Mesodermal cell (in vitro differentiated cells): ENCODE results near the gene CTR9.

Experiments
- H3K27ac ChIP-seq: 2 replicates; pipeline ENCODE4 v1.7.0; 2013; ENCODE audit warnings: mild to moderate bottlenecking, low read depth, low read length, moderate library complexity; ENCODE audit not compliant: severe bottlenecking
- H3K36me3 ChIP-seq: 2 replicates; pipeline ENCODE4 v1.7.1; 2013; ENCODE audit warnings: mild to moderate bottlenecking, low read length, moderate library complexity; ENCODE audit not compliant: control insufficient read depth, insufficient read depth
- H3K4me1 ChIP-seq: one replicate; pipeline ENCODE4 v1.7.1; 2013; ENCODE audit warnings: mild to moderate bottlenecking, low read length; ENCODE audit not compliant: insufficient read depth, control insufficient read depth, poor library complexity, severe bottlenecking
- H3K4me3 ChIP-seq: 2 replicates; pipeline ENCODE4 v1.7.0; 2013; ENCODE audit warnings: low read length, control low read depth, mild to moderate bottlenecking; ENCODE audit not compliant: insufficient read depth, poor library complexity, severe bottlenecking; ENCODE audit errors: extremely low read depth
- H3K9me3 ChIP-seq: 2 replicates; pipeline ENCODE4 v1.7.1; 2013; ENCODE audit warnings: mild to moderate bottlenecking, low read length, moderate library complexity; ENCODE audit not compliant: control insufficient read depth
- WGBS, 2 experiments: methylation state at CpG; one replicate each; pipeline ENCODE4 v1.1.5; 2013; ENCODE audit warnings: missing lambda C conversion rate in 2 of 2; ENCODE audit not compliant: insufficient coverage in 2 of 2; 5-methylcytosine and 5-hydroxymethylcytosine counted together

Gene CTR9

DNA sequence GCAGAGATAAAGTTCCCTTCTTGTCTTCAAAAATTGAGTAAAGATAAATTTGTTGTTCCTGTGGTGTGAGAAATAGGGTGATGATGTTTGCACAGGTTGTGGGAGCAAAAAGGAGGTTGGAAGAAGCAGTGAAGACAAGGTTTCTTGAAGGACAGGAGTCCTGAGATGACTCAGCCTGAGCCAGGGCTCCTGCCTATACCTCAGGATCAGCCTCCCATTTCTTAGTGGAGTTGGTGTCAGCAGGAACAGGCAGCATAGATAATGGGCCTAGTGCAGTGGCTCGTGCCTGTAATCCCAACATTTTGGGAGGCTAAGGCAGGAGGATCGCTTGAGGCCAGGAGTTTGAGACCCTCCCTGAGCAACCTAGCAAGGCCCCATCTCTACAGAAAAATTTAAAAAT is 29.0 kb downstream of the CTR9 start:
- peaks cover 23% of the 10 kb centered on the region for H3K4me1 ChIP-seq
- no peak overlapping the region for H3K4me3 ChIP-seq
- WGBS, 2 experiments, result 83 to 86% methylated on average over 2 of the region's 2 CpGs
- no peaks in the 10 kb centered on the region for H3K9me3 ChIP-seq
- H3K36me3 ChIP-seq, result peaks cover 45% of the 10 kb centered on the region
- no peak overlapping the region for H3K27ac ChIP-seq

DNA sequence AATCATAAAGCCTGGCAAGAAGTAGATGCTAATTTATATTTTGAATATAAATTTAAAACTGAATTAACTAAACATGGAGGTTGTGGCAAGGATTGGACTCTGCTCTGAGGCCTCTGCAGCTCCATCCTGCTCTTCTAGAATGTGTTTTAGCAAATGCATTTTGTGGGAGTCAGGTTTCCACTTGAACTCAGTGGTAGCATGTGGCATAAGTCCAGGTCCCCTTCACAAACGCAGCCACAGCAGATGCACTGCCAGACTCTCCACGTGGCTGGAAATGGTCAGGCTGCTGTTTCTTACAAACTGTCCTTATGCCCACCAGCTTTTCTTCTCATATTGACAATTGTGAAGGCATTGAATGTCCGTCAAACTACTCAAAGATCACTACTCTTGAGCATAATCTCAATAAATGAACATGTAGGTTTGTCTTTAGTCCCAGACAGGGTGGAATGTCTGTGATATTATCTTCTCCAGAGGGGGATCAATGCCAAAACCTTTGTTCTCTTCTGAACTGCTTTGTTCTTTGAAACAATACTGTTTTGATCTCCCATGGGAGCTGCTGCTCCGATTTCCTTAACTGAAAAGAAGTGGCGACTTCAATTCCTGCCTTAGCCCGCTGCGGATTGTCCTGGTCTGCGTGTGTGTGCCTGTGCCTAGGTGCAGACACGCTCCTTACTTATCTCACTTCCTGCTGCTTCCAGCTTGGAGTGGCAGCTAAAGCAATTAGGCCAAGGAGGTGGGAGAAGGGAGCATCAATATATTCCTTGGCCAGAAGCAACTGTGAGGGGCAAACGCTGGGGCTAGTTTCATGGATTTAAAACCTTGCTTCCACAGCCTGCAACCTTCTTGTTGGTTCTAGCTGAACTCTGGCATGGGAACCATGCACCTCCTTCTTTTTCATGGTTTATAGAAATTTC is 33.4 kb downstream of the CTR9 start:
- Histone ChIP-seq H3K27ac (peak overlapping the region; percentile 64), H3K4me3 (no peak overlapping the region), H3K4me1 (peaks cover 11% of the 10 kb centered on the region), H3K36me3 (peaks cover 3% of the 10 kb centered on the region), H3K9me3 (no peaks in the 10 kb centered on the region)
- WGBS, 2 experiments, result 70 to 74% methylated on average over 5 to 8 of the region's 10 CpGs

DNA sequence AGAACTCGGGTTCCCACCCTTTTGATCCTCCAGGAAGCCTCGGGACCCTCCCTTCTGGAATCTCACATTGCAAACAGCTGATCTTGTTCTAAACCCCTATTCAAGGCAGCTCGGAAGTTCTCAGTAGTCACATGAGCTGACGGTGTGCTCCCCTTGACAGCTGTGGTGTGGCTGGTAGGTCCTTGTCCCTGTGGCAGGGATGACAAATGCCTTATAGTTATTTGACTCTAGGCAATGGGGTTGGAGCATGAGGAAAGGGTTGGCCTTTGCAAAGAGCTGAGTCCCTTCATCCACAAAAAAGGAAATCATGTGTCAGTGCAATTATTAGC is 34.1 kb downstream of the CTR9 start:
- Histone ChIP-seq H3K27ac (no peak overlapping the region), H3K9me3 (no peaks in the 10 kb centered on the region), H3K4me3 (no peak overlapping the region), H3K4me1 (peaks cover 8% of the 10 kb centered on the region), H3K36me3 (peaks cover 3% of the 10 kb centered on the region)
- 76 to 87% methylated on average over 3 to 4 of the region's 4 CpGs for WGBS, 2 experiments

DNA sequence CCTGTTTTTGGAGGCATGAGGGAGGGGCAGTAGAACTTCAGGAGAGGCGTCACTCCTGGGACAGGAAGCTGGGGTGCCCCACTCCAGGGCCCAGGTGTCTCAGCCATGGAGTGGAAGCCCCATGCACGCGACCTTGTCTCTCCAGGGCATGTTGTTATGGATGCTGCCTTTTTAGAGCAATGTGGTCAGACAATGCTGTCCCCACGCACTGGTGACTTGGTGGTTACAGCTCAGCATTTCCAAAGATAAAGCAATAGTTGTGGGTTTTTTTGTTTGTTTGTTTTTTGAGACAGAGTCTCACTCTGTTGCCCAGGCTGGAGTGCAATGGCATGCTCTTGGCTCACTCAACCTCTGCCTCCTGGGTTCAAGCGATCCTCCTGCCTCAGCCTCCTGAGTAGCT is 35.4 kb downstream of the CTR9 start:
- Histone ChIP-seq H3K36me3 (no peaks in the 10 kb centered on the region), H3K27ac (no peak overlapping the region), H3K4me1 (peaks cover 7% of the 10 kb centered on the region), H3K4me3 (no peak overlapping the region), H3K9me3 (no peaks in the 10 kb centered on the region)
- WGBS, 2 experiments, result 95% methylated on average over 5 of the region's 5 CpGs

DNA sequence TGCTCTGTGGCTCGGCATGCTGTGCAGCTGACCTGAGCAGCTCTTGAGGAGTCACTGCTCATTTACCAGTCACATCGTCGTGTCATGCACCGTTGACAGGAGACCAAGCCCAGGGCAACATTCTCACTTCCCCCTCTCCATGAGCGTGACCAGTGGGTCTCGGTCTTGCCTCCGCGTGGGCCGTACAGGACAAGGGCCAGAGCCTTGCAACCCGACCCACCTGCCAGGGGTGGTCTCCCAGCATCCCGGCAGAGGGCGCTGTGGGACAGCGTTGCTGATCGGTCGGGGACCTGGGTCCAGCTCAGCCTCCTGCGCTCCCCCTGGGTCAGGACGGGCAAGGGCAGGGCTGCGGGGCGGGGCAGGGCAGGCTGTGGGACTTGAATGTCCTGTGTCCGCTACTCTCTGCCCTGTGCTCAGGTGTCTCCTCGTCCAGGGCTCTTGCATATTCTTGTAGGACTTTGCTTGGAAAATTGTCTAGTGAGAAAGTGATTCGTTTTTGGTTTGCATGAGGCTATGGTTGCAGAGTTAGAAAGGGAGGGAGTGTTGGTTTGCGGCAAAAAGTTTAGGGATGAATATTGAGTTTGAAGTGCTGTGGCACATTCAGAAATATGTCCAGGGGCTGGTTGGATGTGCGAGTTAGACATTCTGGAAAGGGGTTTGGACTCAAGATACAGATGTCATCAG is 41.5 kb downstream of the CTR9 start:
- Histone ChIP-seq H3K36me3 (peaks cover 16% of the 10 kb centered on the region), H3K27ac (no peak overlapping the region), H3K9me3 (no peaks in the 10 kb centered on the region), H3K4me3 (no peak overlapping the region), H3K4me1 (no peaks in the 10 kb centered on the region)
- 16 to 18% methylated on average over 18 to 24 of the region's 24 CpGs for WGBS, 2 experiments

DNA sequence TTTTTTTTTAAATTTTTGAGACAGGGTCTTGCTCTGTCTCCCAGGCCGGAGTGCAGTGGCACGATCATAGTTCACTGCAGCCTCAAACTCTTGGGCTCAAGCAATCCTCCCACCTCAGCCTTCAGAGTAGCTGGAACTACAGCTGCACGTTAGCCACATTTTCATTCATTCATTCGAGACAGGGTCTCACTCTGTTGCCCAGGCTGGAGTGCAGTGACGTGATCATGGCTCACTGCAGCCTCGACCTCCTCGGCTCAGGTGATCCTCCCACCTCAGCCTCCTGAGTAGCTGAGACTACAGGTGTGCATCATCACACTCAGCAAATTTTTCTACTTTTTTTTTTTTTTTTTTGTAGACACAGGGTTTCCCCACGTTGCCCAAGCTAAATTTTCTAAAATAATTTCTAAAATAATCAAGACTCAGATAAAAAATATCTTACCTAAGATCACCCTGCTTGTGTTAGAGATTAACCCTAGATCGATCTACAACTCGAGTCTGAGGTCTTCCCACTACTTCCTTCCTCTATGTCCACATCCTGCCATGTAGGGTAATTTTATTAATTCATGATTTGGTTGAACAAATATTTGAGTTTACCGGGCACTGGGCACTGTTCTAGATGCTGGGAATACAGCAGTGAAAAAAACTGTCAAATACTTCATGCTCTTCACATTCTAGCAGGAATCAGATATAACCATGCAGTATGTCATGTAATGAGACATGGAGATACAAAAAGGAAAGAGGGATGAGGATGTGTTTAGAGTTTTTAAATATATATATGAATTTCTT is 42.6 kb downstream of the CTR9 start:
- Histone ChIP-seq H3K4me1 (no peaks in the 10 kb centered on the region), H3K4me3 (no peak overlapping the region), H3K9me3 (no peaks in the 10 kb centered on the region), H3K27ac (no peak overlapping the region), H3K36me3 (peaks cover 27% of the 10 kb centered on the region)
- WGBS, 2 experiments, result 80 to 90% methylated on average over 7 of the region's 11 CpGs

DNA sequence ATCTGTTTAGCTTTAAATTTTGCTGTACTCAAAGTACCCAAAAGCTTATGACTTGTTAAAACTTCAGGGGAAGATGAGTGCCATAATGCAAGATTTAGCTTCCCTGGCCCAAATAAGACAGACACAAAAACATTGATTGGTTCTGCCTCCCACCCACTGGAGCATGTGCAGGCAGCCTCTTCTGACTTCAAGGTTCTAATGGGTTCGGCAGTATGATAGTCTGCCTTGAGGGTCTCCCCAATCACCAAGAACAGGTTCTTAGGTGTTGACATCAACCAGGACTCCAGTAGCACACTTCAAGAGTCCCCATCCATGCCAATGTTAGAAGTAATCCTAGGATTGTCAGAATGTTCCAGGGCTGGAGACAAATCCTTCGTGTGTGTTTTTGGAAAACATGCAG is 45.1 kb downstream of the CTR9 start:
- no peaks in the 10 kb centered on the region for H3K4me1 ChIP-seq
- no peaks in the 10 kb centered on the region for H3K9me3 ChIP-seq
- H3K36me3 ChIP-seq, result peaks cover 51% of the 10 kb centered on the region
- H3K4me3 ChIP-seq, result no peak overlapping the region
- 88 to 100% methylated on average over 2 of the region's 2 CpGs for WGBS, 2 experiments
- peak overlapping the region; percentile 11 for H3K27ac ChIP-seq

DNA sequence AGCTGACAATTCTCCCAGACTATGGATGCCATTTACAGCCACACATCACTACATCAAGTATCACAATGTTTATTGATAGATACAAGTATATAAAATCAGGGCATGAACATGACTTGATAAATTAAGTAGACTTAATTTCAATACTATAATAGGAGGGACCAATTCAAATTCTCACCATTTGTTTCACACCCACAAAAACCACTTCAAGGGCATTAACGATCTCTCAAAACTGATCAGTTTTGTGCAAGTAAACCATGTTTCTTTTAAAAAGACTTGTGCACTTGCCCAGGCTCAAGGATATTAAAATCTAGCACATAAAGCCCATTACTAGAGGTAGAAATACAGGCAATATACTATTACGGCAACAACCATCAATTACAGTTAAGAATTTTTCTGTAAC is 46.0 kb downstream of the CTR9 start:
- no peak overlapping the region for H3K4me3 ChIP-seq
- peak overlapping the region; percentile 11 for H3K27ac ChIP-seq
- H3K9me3 ChIP-seq, result no peaks in the 10 kb centered on the region
- WGBS, 2 experiments, result 100% methylated on average over 2 of the region's 2 CpGs; no CpG with 5 or more reads in 1 of the 2 experiments
- H3K4me1 ChIP-seq, result no peaks in the 10 kb centered on the region
- peaks cover 59% of the 10 kb centered on the region for H3K36me3 ChIP-seq

DNA sequence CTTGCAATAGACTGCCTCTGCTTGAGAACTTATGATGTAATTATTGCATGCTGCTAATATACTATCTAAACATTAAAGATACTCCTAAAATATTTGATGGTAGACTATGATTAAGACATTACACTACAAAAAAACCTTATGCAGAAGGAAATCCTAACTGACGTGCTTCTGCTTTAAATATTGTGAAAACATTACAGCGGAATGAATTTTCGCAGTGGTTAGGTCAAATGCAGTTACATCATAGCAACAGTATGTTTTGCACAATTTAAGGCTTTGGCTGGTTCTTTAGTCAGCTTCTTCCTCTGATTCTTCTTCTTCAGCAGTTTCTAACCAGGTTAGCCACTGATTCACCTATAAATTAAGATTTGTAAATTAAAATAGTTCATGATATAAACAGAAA is 46.5 kb downstream of the CTR9 start:
- Histone ChIP-seq H3K36me3 (peaks cover 65% of the 10 kb centered on the region), H3K27ac (no peak overlapping the region), H3K4me3 (no peak overlapping the region), H3K9me3 (no peaks in the 10 kb centered on the region), H3K4me1 (no peaks in the 10 kb centered on the region)
- WGBS, 2 experiments, result 90 to 100% methylated on average over 2 to 3 of the region's 3 CpGs

DNA sequence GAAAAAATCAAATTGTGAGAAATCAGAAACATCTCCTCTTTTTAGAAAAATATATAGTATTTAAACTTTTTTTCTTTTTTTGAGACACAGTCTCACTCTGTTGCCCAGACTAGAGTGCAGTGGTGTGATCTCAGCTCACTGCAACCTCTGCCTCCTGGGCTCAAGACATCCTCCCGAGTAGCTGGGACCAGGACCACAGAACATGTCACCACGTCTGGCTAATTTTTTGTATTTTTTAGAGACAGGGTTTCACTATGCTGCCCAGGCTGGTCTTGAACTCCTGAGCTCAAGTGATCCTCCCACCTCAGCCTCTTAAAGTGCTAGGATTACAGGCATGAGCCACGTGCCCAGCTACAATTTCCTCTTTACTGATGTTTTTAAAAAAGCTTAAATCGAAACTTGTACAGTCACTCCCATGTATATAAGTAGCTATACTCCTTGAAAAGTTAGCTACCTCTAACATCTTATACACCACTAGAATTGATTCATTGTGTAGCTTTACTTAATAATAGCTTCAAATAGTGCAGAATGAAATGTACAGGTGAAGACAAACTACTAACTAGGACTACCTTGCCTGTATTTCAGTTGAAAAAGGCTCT is 47.4 kb downstream of the CTR9 start:
- H3K4me1 ChIP-seq, result no peaks in the 10 kb centered on the region
- H3K27ac ChIP-seq, result peak overlapping the region; percentile 24
- no peak overlapping the region for H3K4me3 ChIP-seq
- WGBS, 2 experiments, result 94 to 100% methylated on average over 2 of the region's 4 CpGs
- peaks cover 74% of the 10 kb centered on the region for H3K36me3 ChIP-seq
- H3K9me3 ChIP-seq, result no peaks in the 10 kb centered on the region
